GM10266 (cell line): ENCODE data around the gene SERPINC1.
"Not testable (repeated sequence)": the region's sequence is repeated elsewhere in the genome, so short reads cannot be mapped to it uniquely, and the experiment has no call there.

ENCODE experiments used
- DNase-seq: peaks from one replicate; pipeline ENCODE4 v3.0.0; 2012; ENCODE audit errors: extremely low spot score
- CTCF ChIP-seq: IDR thresholded peaks from 2 replicates; pipeline ENCODE4 v1.5.1; 2012; ENCODE audit warnings: mild to moderate bottlenecking, low read depth; ENCODE audit not compliant: control insufficient read depth, insufficient read depth; ENCODE audit errors: missing control alignments

The SERPINC1 gene

GRCh38 chr1:173893611-173894010 lies 23.5 kb downstream of the SERPINC1 start:
- no peak for DNase-seq

GRCh38 chr1:173889885-173890284 lies 27.2 kb downstream of the SERPINC1 start:
- no peak for DNase-seq
- no peak for TF ChIP-seq CTCF

More at GRCh38 chr1:173893611-173894010, 23.5 kb downstream of the SERPINC1 start:
- no peak for TF ChIP-seq CTCF

GRCh38 chr1:173888749-173889148 lies 28.4 kb downstream of the SERPINC1 start:
- no peak for DNase-seq

GRCh38 chr1:173887627-173888026 lies 29.5 kb downstream of the SERPINC1 start:
- DNase-seq: no peak
- no peak for TF ChIP-seq CTCF

More at GRCh38 chr1:173888749-173889148, 28.4 kb downstream of the SERPINC1 start:
- no peak for TF ChIP-seq CTCF

- TF ChIP-seq CTCF: no peak
- no peak for DNase-seq
These were observed 30.1 kb downstream of the SERPINC1 start for GRCh38 chr1:173886746-173887611.

- no peak for DNase-seq
- TF ChIP-seq CTCF: no peak
These were observed 32.4 kb downstream of the SERPINC1 start for GRCh38 chr1:173884701-173885100.

GRCh38 chr1:173881117-173881516 lies 36.0 kb downstream of the SERPINC1 start:
- DNase-seq: not testable (repeated sequence)

- no peak for TF ChIP-seq CTCF
- no peak for DNase-seq
These were observed 38.9 kb downstream of the SERPINC1 start for GRCh38 chr1:173878251-173878650.
